Endothelial cell of umbilical vein (primary cell): ENCODE data around the gene MEI1.

ENCODE experiments used
- CTCF ChIP-seq, 2 donors: IDR thresholded peaks; 1 replicate in 1 of 2; 2 replicates in 1 of 2; pipeline ENCODE4 v1.5.1; 2011; ENCODE audit warnings: low read length in 2 of 2, mild to moderate bottlenecking in 2 of 2, moderate library complexity in 2 of 2, control low read depth in 1 of 2, inconsistent platforms in 1 of 2, low read depth in 1 of 2; ENCODE audit not compliant: insufficient read depth in 1 of 2; ENCODE audit errors: extremely low read depth in 1 of 2
- EZH2 ChIP-seq: IDR thresholded peaks from 2 replicates; pipeline ENCODE4 v1.6.1; 2012; ENCODE audit warnings: borderline replicate concordance, low read depth, mild to moderate bottlenecking, moderate library complexity, low read length, inconsistent platforms; ENCODE audit not compliant: severe bottlenecking
- MAX ChIP-seq: IDR thresholded peaks from 2 replicates; pipeline ENCODE4 v1.6.1; 2011; ENCODE audit not compliant: insufficient read depth, insufficient read length
- POLR2A ChIP-seq: IDR thresholded peaks from 2 replicates; pipeline ENCODE4 v1.6.1; 2012; ENCODE audit warnings: low read depth, mild to moderate bottlenecking, control low read depth, low read length
- POLR2AphosphoS5 ChIP-seq: IDR thresholded peaks from 2 replicates; pipeline ENCODE4 v1.6.1; 2012; ENCODE audit warnings: low read depth, mild to moderate bottlenecking, control low read depth, low read length, moderate library complexity; ENCODE audit not compliant: insufficient read depth

GRCh38 chr22:41816871-41817270, 117.6 kb downstream of the MEI1 start:
- TF ChIP-seq CTCF (IDR thresholded peaks at IDR 0.05; ENCODE audit: extremely low read depth in 1 of 2, insufficient read depth in 1 of 2, low read depth in 1 of 2, low read length in 2 of 2) (no peak), POLR2A (no peak), POLR2AphosphoS5 (no peak), EZH2 (no peak), MAX (no peak)
